ENCODE data around the gene ALDH7A1.

ALDH7A1 gene

DNA sequence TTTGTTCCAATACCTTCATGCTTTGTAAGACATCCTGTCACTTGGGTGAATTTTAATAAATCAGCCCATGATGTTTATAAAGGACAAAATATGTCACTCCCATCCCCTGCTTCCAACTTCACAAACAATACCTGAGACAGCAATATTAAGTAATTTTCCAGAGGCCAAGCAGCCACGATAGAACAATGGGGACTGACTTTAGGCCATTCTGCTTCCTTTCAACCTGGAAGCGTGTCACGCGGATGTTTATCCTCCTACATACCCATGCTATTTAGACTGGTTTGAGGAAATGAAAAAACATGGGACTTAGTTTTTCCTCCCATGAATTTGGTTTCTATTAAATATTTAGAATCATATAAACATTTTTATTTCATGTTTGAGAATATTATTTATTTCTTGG lies 88.9 kb downstream of the ALDH7A1 start:
- DNase-seq = no peak

GRCh38 chr5:126503602-126504104 lies 91.4 kb downstream of the ALDH7A1 start:
- DNase-seq = no peak

- DNase-seq = no peak
Measured at GRCh38 chr5:126501448-126501847, 93.6 kb downstream of the ALDH7A1 start.

- DNase-seq = no peak
Measured at GRCh38 chr5:126499853-126500342, 95.1 kb downstream of the ALDH7A1 start.

- DNase-seq = no peak
Measured at GRCh38 chr5:126499278-126499677, 95.7 kb downstream of the ALDH7A1 start.

- no peak for DNase-seq
Measured at GRCh38 chr5:126497506-126497905, 97.5 kb downstream of the ALDH7A1 start.

DNA sequence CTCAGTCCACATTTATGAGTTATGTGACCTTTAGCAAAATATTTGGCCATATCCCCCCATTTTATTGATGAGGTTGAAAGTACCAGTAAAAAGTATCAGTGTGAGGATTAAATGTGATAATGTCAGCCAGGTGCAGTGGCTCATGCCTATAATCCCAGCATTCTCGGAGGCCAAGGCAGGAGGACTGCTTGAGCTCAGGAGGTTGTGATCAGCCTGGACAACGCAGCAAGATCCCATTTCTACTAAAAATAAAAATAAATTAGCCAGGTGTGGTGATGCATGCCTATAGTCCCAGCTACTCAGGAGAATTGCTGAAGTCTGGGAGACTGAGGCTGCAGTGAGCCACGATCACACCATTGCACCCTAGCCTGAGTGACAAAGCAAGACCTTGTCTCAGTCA lies 100.6 kb downstream of the ALDH7A1 start:
- DNase-seq = no peak

- DNase-seq = no peak
Measured at GRCh38 chr5:126492939-126493338, 102.1 kb downstream of the ALDH7A1 start.

GRCh38 chr5:126490167-126490940 lies 104.7 kb downstream of the ALDH7A1 start:
- DNase-seq = no peak

GRCh38 chr5:126488443-126489065 lies 106.5 kb downstream of the ALDH7A1 start:
- no peak for DNase-seq

GRCh38 chr5:126487596-126487995 lies 107.4 kb downstream of the ALDH7A1 start:
- DNase-seq = no peak

- no peak for DNase-seq
Measured at GRCh38 chr5:126486332-126486731, 108.7 kb downstream of the ALDH7A1 start.

DNA sequence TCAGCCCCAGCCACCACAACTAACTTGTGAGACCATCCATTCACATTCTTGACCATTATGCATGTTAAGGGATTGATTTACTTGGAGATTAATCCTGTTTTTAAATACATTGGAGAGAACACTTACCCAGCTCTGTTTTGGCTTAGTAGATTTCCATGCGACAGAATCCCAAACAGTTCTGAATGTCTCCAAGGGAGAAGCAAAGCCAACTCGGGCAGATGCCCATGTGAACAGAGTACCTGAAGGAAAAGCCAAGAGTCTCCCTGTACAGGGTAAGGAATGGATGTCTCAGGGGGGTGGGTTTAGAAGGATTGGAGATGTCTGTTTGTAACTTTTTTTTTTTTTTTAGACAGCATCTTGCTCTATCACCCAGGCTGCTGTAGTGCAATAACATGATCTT lies 110.8 kb downstream of the ALDH7A1 start:
- DNase-seq = no peak

GRCh38 chr5:126483156-126483555 lies 111.9 kb downstream of the ALDH7A1 start:
- DNase-seq = no peak

DNA sequence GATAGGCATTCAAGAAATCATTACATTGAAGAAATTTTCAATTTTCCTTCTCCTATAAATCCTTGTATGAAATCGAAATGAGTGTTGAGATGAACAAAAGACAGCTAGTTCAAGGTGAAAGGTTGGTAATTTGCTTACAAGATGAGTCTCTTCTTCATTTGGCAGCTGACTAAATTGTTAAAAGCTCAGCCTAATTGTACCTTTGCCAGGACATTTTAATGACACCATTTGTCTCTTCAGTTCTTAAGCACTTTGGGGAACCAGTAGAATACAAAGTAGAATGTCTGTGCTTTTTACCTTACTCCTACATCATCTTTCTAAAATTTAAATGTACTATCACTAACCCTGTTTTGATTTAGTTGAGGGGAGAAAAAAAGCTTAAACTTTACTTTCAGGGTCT lies 112.4 kb downstream of the ALDH7A1 start:
- DNase-seq = no peak

- DNase-seq = no peak
Measured at GRCh38 chr5:126481243-126481642, 113.8 kb downstream of the ALDH7A1 start.
